Measurements from ENCODE around the gene MARVELD1.
"Not testable (repeated sequence)": the region's sequence is repeated elsewhere in the genome, so short reads cannot be mapped to it uniquely, and the experiment has no call there.

Gene MARVELD1

GRCh38 chr10:97690133-97690532 lies 23.4 kb upstream of the MARVELD1 start:
- DNase-seq (ENCODE audit: low read depth) = no peak

DNA sequence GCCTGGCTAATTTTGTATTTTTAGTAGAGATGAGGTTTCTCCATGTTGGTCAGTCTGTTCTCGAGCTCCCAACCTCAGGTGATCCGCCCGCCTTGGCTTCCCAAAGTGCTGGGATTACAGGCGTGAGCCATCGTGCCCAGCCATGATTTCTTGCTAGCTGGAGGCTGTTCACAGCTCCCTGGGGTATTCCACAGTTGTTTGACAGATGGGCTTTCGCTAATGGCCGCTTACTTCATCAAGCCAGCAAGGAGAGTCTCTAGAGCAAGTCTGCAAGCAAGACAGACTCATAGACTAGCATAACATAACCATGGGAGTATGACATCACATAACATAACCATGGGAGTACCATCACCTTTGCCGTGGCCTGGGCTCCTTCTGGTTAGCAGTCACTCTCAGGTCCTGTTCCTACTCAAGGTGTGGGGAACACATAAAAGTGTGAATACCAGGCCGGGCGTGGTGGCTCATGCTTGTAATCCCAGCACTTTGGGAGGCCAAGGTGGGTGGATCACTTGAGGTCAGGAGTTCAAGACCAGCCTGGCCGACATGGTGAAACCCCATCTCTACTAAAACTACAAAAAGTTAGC lies 15.4 kb upstream of the MARVELD1 start:
- DNase-seq (ENCODE audit: low read depth) = not testable (repeated sequence)

DNA sequence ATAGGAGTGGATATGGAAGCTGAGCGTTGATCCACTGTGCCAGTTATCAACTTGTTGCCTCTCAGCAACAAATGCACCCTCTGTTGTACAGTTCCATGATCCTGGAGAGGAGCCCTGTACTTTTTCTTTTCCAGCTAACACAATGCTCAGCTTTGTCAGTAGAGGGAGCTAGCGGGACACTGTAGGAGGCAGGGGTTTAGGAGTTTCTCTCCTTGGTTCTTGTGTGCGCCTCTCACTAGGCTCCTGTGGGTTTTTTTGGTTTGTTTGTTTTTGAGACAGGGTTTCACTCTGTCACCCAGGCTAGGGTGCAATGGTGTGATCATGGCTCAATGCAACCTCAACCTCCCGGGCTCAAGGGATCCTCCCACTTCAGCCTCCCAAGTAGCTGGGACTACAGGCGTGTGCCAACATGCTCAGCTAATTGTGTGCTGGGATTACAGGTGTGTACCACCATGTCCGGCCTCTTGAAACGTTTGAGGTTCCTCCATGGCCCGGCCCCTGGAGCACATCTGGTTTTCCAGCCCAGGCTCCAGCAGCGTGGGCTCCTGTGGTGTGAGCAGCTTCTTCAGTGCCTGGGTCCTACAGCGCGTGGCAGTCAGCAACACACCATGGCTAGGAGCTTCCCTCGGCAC lies 12.0 kb upstream of the MARVELD1 start:
- DNase-seq (ENCODE audit: low read depth) = no peak

DNA sequence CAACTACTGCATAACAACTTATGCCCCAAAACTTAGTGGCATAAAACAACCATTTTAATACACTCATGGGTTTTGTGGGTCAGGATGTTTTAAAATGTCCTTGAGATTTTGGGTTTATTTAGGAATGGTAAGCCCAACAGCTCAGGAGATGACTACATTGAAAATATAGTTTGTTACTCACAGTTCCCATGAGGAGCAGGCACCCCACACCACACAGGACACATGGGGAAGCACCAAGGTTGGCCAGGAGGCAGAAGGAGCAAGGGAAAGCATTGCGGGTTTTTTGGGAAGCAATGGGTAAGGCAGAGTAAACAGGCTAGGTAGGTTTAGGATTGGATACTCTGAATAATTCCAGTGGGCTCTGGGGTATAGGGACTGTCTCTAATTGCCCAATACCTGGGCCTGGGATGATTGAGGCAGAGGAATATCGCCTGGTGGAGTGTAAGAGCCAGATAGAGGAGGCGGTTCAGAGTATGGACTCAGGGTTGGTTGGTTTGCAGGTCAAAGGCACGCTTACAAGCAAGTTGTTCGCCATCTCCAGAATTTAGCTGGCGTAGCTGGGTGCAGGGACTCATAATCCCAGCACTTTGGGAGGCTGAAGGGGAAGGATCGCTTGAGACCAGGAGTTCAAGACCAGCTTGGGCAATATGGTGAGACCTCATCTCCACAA lies 10.0 kb upstream of the MARVELD1 start:
- no peak for DNase-seq (ENCODE audit: low read depth)

- DNase-seq (ENCODE audit: low read depth) = no peak
Measured at GRCh38 chr10:97704341-97704740, 9.2 kb upstream of the MARVELD1 start.

DNA sequence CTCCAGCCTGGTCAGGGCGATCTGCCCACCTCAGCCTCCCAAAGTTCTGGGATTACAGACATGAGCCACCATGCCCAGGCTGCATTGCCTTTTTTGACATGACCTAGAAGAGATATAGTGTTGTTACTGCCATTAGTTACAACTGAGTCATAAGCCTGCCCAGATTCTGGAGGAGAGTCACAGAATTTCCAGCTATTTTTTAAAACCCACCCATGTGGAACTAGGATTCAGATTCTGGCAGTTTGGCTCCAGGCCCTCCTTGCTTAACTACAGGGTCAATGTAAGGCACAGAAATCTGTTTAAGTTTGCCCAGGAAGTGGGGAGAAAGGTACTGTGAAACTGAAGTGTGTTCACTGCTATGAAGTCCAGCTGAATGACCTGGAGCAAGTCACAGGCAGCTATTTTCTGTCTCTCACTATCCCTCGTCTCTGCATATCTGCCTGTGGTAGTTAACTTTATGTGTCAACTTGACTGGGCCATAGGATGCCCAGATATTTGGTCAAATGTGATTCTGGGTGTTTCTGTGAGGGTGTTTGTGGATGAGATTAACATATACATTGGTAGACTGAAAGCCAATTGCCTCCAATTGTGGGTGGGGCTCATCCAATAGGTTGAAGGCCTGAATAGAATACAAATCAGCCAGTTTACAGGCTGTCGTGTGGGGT lies 8.4 kb upstream of the MARVELD1 start:
- DNase-seq (ENCODE audit: low read depth) = no peak

GRCh38 chr10:97707134-97707861 lies 6.2 kb upstream of the MARVELD1 start:
- no peak for DNase-seq (ENCODE audit: low read depth)

- DNase-seq (ENCODE audit: low read depth) = no peak
Measured at GRCh38 chr10:97708167-97708566, 5.4 kb upstream of the MARVELD1 start.

- no peak for DNase-seq (ENCODE audit: low read depth)
Measured at GRCh38 chr10:97708976-97709946, 4.3 kb upstream of the MARVELD1 start.

DNA sequence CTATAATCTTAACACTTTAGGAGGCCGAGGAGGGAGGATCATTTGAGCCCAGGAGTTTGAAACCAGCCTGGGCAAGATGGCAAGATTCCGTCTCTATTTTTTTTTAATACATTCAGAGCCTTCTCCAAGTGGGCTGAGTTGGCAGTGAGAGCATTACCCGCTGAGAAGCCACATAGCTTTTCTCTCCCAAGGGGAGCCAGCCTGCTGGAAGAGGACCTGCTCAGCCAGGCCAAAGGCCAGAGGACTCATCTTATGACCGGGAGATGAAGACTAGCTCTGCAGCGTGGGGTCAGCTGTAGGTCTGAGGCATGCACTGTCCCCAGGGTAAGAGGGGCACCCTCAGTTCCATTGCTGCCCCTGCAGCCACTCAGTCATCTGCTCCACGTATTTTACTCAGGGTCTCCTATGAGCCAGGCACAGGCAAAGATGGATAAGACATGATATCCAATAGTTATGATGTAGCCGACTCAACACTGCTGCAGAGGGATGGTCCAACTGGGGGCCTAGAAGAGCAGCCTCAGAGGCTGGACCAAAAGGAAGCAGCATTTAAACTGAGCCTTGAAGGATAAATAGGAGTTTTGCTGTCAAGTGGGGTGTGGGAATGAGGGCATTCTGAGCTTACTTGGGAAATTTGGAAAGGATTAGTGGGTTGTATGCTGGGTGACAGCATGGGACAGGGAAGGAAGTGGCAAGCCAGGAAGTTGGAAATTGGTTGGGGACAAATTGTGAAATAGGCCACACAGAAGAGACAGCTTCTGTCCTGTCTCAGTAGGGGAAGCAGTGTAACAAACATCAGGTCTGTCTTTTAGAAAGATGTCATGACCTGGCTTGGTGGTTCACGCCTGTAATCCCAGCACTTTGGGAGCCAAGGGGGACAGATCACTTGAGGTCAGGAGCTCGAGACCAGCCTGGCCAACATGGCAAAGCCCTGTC lies 1.6 kb upstream of the MARVELD1 start:
- DNase-seq (ENCODE audit: low read depth) = no peak

DNA sequence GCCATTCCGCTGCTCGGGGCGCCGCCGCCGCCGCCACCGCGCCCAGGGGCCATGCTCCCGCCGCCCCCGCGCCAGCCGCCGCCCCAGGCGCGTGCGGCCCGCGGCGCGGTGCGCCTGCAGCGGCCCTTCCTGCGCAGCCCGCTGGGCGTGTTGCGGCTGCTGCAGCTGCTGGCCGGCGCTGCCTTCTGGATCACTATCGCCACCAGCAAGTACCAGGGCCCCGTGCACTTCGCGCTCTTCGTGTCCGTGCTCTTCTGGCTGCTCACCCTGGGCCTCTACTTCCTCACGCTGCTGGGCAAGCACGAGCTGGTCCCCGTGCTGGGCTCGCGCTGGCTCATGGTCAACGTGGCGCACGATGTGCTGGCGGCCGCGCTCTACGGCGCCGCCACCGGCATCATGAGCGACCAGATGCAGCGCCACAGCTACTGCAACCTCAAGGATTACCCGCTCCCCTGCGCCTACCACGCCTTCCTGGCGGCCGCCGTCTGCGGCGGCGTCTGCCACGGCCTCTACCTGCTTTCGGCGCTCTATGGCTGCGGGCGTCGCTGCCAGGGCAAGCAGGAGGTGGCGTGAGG lies 383 bp downstream of the MARVELD1 start:
- peak; percentile 35 for DNase-seq (ENCODE audit: low read depth)

GRCh38 chr10:97714401-97715258 lies 1.1 kb downstream of the MARVELD1 start:
- DNase-seq (ENCODE audit: low read depth) = no peak

DNA sequence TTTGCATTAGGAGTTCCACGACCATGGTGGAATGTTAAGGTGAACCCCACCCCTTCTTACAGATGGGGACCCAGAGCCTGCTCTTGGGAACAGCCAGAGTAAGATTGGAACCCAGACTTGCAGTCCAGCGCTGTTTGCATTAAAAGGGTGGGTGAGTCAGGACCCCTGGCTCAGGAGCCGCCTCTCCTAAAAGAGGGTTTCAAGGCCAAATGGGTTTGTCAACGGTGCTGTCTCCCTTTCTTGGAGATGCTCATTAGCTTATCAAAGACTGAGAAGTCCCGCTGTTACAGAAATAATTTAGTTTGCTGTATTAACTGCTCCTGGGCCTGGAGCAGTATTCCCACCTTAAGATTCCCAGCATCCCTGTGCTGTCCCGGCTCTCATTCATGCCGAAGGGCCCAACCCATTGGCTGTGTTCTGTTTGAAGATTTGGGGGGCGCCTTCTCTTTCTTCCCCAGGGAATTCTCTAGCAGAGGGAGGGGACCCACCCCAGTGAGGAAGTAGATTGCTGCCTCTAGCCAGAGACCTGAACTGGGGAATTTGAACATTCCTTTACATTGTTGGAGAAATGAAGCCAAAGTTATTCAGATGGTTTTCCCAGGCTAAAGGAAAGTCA lies 1.8 kb downstream of the MARVELD1 start:
- no peak for DNase-seq (ENCODE audit: low read depth)

DNA sequence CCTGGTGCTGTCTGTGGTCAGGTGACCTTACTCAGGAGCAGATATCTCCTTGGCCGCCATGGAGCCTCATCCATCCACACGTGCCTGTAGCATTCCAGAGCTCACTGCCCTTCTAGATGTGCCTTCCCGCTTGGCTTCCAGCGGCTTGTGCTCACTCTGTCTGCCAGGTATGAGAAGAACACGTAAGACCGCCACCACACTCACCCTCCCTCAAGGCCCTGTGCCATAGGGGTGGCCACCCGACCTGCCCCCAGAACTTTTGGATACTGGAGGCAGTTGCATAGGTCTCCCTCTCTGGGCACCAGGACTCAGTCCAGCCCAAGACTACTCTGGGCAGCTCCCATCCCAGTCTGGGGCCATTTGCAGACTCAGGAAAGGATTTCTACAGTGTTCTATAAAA lies 4.1 kb downstream of the MARVELD1 start:
- DNase-seq (ENCODE audit: low read depth) = no peak

- no peak for DNase-seq (ENCODE audit: low read depth)
Measured at GRCh38 chr10:97718178-97718577, 4.6 kb downstream of the MARVELD1 start.

- no peak for DNase-seq (ENCODE audit: low read depth)
Measured at GRCh38 chr10:97718659-97719142, 5.2 kb downstream of the MARVELD1 start.

GRCh38 chr10:97719602-97720001 lies 6.1 kb downstream of the MARVELD1 start:
- DNase-seq (ENCODE audit: low read depth) = no peak

Measured in activated T-helper 1 cell treated with Interleukin-2 at 50 U/mL for 16 hours (primary cell).